Spinal cord (tissue), 10 donors: ENCODE measurements around the gene TENM3. TPM values are rescaled to one million over a fixed set of nuclear protein-coding genes. Genes with fewer than 3 reads are reported as not detected.
A peak's percentile ranks its signal among the peaks of the same experiment; 100 is the strongest.
"Not testable (repeated sequence)": the region's sequence is repeated elsewhere in the genome, so short reads cannot be mapped to it uniquely, and the experiment has no call there.

Experiments
- DNase-seq, 6 donors: peaks; one replicate each; pipeline versions ENCODE4 v3.0.0 to v3.0.0-alpha.2; 2013 to 2015; ENCODE audit warnings: low spot score in 6 of 6, low read depth in 4 of 6
- H3K27ac ChIP-seq: one replicate; pipeline ENCODE4 v1.5.1; 2013; ENCODE audit warnings: low read depth, low read length, control low read depth
- H3K27me3 ChIP-seq: one replicate; pipeline ENCODE4 v1.6.1; 2013; ENCODE audit warnings: low read length; ENCODE audit not compliant: control insufficient read depth, insufficient read depth
- H3K36me3 ChIP-seq: one replicate; pipeline ENCODE4 v1.6.1; 2013; ENCODE audit warnings: low read length; ENCODE audit not compliant: control insufficient read depth, insufficient read depth
- H3K4me1 ChIP-seq: one replicate; pipeline ENCODE4 v1.6.1; 2013; ENCODE audit warnings: low read length; ENCODE audit not compliant: control insufficient read depth, insufficient read depth
- H3K4me3 ChIP-seq: one replicate; pipeline ENCODE4 v1.5.1; 2013; ENCODE audit warnings: low read depth, low read length, control low read depth
- H3K9me3 ChIP-seq: one replicate; pipeline ENCODE4 v1.6.1; 2013; ENCODE audit warnings: low read length; ENCODE audit not compliant: control insufficient read depth, insufficient read depth
- WGBS: methylation state at CpG from one replicate; pipeline ENCODE4 v1.1.5; 2013; ENCODE audit warnings: missing lambda C conversion rate; ENCODE audit not compliant: insufficient coverage; 5-methylcytosine and 5-hydroxymethylcytosine counted together
- polyA plus RNA-seq, 2 donors: library from polyadenylated mRNA; unstranded; fragments of 120-200 nt; gene quantifications; one replicate each; pipeline ENCODE4 v1.2.1, GENCODE V29; 2013; ENCODE audit not compliant: insufficient read length in 2 of 2
- total RNA-seq, 2 donors: library from RNA; depleted of rRNA in 1 of 2; stranded (reverse); fragments of 120-200 nt in 1 of 2; fragments of >200 nt in 1 of 2; gene quantifications; one replicate each; pipeline versions ENCODE4 v1.2.3 to v1.2.4, GENCODE V29; 2013 to 2014
- donor health status: healthy.

The TENM3 gene
- total and polyA plus RNA-seq, 4 donors: 25.8 to 57.5 (median 38.7) TPM

DNA sequence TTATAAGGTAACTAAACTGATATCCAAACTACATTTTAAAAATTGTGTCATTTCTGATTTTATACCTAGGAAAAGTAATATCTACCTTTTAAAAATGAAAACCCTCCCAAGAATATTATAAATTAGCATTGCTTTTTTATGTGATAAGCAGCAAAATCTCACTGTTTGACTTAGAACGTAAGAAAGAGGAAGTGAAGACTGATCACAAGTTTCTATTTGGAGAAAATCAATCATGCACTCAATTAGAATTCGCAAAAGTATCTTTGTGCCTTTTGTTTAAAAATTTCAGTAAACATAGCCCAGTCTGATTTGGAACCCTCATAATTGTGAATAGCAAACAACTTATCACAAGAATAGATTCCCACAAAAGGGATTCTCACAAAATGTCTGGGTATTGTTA, 142.7 kb downstream of the TENM3 start:
- Histone ChIP-seq H3K36me3 (no peaks in the 10 kb centered on the region), H3K4me1 (no peaks in the 10 kb centered on the region), H3K4me3 (no peak overlapping the region), H3K9me3 (no peaks in the 10 kb centered on the region), H3K27me3 (no peaks in the 10 kb centered on the region), H3K27ac (no peak overlapping the region)
- WGBS: no CpG with 5 or more reads among the region's 2 CpGs
- DNase-seq: no peak

DNA sequence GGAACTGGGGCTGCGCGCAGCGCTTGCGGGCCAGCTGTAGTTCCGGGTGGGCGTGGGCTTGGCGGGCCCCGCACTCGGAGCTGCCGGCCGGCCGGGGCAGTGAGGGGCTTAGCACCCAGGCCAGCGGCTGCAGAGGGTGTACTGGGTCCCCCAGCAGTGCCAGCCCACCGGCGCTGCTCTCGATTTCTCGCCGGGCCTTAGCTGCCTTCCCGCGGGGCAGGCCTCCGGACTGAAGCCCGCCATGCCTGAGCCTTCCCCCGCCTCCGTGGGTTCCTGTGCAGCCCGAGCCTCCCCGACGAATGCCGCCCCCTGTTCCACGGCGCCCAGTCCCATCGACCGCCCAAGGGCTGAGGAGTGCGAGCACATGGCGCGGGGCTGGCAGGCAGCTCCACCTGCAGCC, 143.4 kb downstream of the TENM3 start:
- H3K9me3 ChIP-seq, H3K36me3 ChIP-seq, H3K4me3 ChIP-seq, H3K4me1 ChIP-seq, H3K27ac ChIP-seq, DNase-seq, H3K27me3 ChIP-seq: not testable (repeated sequence)
- 98% methylated on average over 35 of the region's 35 CpGs for WGBS

DNA sequence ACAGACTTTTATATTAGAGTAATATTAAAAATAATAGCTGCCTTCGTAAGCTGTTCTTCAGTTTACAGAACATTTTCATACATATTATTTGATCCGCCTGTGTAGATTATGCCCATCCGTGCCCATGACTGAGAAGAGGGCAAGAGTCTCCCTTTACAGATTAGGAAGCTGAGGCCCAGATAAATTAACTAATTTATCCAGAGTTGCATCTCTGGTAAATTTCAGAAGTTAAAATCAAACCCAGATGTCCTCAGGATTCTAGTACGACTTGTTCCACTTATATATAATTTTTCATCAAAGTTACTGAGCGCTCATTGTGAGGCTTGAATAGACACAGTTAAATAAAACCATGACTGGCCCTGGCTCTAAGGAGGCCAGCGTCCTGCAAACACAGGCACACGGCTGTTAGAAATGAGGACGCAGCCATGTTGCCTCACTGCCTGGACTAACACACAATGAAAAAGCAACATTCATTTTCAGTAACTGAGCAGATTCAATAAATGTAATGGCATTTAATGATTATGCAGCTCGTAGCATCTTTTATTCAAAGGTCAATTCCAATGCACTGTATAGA, 148.0 kb downstream of the TENM3 start:
- H3K4me3 ChIP-seq: no peak overlapping the region
- H3K9me3 ChIP-seq: no peaks in the 10 kb centered on the region
- no peak for DNase-seq
- H3K4me1 ChIP-seq: no peaks in the 10 kb centered on the region
- no peak overlapping the region for H3K27ac ChIP-seq
- no CpG with 5 or more reads among the region's 9 CpGs for WGBS
- H3K36me3 ChIP-seq: no peaks in the 10 kb centered on the region
- H3K27me3 ChIP-seq: no peaks in the 10 kb centered on the region

DNA sequence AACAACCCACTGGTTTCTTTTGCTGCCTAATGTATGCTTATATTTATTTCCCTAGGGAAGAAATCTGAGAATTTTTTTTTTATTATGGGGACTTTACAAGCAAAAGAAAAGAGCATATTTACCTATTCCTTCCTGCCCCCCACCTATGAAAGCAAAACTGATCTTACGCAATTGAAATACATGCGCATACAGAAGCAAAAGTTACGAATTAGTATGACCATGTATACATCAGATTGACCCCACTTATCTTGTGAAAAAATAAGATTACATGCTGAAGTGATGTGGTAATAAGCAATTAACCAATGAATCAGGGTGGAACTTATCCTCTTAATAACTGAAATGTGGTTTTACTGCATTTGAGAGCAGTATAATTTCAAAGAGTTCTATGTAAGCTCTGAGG, 151.0 kb downstream of the TENM3 start:
- Histone ChIP-seq H3K4me1 (no peaks in the 10 kb centered on the region), H3K4me3 (no peak overlapping the region), H3K36me3 (no peaks in the 10 kb centered on the region), H3K27me3 (no peaks in the 10 kb centered on the region), H3K9me3 (no peaks in the 10 kb centered on the region), H3K27ac (no peak overlapping the region)
- DNase-seq: no peak
- no CpG with 5 or more reads among the region's 3 CpGs for WGBS

DNA sequence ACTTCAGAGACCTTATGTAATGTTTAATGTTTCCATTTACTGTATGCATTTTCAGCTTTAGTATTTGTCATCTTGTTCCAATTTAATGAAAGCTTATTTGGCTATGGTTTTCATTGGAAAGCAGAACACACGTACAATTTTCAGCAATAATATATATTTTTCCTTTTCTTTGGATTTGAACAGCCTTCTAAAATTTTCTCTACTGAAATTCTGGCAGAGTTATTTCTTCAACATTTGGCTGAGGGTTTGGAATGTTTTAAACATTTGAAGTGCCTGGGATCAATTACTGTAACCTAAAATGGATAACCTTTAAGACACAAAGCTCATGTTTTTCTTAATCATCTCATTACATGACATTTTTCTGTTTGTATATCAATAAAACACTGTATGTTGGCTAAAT, 156.9 kb downstream of the TENM3 start:
- Histone ChIP-seq H3K4me1 (no peaks in the 10 kb centered on the region), H3K27ac (no peak overlapping the region), H3K36me3 (no peaks in the 10 kb centered on the region), H3K9me3 (no peaks in the 10 kb centered on the region), H3K4me3 (no peak overlapping the region), H3K27me3 (no peaks in the 10 kb centered on the region)
- peak in 1 of 6 donors; percentile 55 for DNase-seq
- no CpG with 5 or more reads among the region's 1 CpG for WGBS

DNA sequence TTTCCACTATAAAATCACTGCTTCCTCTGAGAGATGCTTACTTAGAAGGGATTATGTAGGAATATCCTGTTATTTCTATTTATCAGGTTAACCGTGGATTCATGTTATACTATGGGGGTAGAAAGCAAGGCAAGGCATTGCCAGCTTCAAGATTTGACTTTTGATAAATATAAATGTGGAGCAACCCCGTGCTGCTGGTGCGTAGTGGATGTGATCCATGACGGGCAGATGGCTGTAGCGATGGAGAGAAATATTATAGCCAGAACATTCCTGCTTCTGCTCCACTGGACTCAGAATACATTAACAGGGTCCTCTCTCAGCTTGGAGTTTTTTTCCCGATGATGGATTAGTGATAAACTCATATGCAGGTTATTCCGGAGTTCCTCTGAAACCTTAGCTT, 157.6 kb downstream of the TENM3 start:
- H3K27me3 ChIP-seq: no peaks in the 10 kb centered on the region
- peak in 1 of 6 donors; percentile 21 for DNase-seq
- H3K27ac ChIP-seq: no peak overlapping the region
- no peaks in the 10 kb centered on the region for H3K36me3 ChIP-seq
- H3K4me3 ChIP-seq: no peak overlapping the region
- no peaks in the 10 kb centered on the region for H3K4me1 ChIP-seq
- 70% methylated on average over 2 of the region's 7 CpGs for WGBS
- H3K9me3 ChIP-seq: no peaks in the 10 kb centered on the region

DNA sequence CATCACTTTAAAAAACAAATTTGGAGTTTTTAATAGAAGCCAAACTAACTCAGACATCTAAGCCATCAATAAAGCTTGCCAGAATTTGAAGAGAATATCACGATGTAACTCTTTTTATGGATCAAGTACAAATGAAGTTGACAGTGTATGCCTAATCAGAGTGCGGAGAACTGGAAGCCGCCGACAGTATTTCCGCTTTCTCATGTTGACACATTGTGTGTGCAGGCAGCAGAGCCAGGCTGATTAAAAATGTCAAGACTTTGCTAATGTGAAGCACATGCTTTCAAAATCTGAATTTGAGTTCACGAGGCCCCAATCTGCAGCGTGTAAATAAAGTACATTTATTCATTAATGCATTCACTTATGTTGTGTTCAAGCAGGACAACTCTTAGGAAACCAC, 161.2 kb downstream of the TENM3 start:
- Histone ChIP-seq H3K4me3 (no peak overlapping the region), H3K4me1 (no peaks in the 10 kb centered on the region), H3K27ac (no peak overlapping the region), H3K27me3 (no peaks in the 10 kb centered on the region), H3K9me3 (no peaks in the 10 kb centered on the region), H3K36me3 (no peaks in the 10 kb centered on the region)
- WGBS: 98% methylated on average over 5 of the region's 7 CpGs
- peak in 1 of 6 donors; percentile 61 for DNase-seq

DNA sequence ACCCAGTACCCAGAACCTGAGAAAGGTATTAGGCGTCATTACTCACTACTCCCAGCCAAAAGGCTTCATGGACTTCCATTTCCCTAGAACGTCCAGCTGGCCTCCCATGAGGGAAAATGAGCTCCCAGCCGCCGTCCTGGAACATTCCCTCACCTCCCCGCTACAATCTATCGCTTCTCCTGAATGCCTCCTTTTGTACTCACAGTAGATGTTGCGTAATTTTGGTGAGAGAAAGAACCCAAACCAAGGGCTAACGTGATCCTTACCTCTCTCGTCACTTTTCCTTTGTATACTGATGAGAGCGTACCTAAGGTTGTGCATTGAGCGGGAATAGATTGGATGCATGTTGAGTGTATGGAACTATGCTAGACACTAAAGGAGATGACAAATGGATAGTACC, 161.9 kb downstream of the TENM3 start:
- no peak overlapping the region for H3K4me3 ChIP-seq
- no peak for DNase-seq
- H3K36me3 ChIP-seq: no peaks in the 10 kb centered on the region
- no peak overlapping the region for H3K27ac ChIP-seq
- no peaks in the 10 kb centered on the region for H3K27me3 ChIP-seq
- H3K9me3 ChIP-seq: no peaks in the 10 kb centered on the region
- WGBS: 100% methylated on average over 4 of the region's 11 CpGs
- H3K4me1 ChIP-seq: no peaks in the 10 kb centered on the region

DNA sequence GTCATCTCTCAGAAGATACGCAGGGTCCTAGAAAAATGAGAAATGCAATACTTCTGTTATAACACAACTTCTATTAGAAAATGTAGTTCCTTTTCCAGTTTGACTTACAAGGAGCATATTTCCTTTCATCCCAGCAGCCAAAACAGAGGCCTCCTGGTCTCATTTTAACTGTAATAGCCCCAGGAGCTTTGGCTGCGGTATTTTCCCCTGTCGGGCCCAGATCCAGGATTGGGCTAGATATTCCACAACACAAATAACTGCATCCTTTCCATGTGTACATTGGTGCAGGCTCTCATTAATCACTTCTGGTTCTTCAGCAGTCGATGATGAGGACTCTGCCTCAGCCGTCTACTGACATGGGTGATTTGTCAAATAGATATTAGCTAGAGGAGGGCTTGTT, 166.1 kb downstream of the TENM3 start:
- Histone ChIP-seq H3K4me3 (no peak overlapping the region), H3K9me3 (no peaks in the 10 kb centered on the region), H3K4me1 (no peaks in the 10 kb centered on the region), H3K27me3 (no peaks in the 10 kb centered on the region), H3K36me3 (no peaks in the 10 kb centered on the region), H3K27ac (no peak overlapping the region)
- no peak for DNase-seq
- 33% methylated on average over 2 of the region's 5 CpGs for WGBS

DNA sequence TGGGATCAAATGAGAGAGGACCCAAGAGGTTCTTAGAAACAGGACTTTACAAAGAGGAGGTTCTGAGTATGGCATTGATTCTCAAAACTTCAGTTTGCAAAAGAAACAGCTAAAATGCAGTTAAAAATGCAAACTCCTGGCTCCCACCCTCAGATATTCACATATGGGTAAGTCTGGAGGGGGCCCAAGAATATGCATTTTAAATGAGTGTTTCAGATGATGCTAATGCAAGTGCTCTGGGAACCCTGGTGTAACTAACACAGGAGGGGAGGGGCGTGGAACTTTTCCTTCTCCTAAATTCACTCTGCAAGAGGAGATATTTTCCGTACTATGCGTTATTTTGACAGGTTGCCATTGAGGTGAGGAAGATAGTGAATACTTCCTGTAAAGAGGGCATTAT, 168.2 kb downstream of the TENM3 start:
- Histone ChIP-seq H3K4me1 (no peaks in the 10 kb centered on the region), H3K4me3 (no peak overlapping the region), H3K27ac (no peak overlapping the region), H3K36me3 (no peaks in the 10 kb centered on the region), H3K27me3 (no peaks in the 10 kb centered on the region), H3K9me3 (no peaks in the 10 kb centered on the region)
- DNase-seq: peak in 1 of 6 donors; percentile 21
- no CpG with 5 or more reads among the region's 3 CpGs for WGBS
